H1 (cell line): ENCODE measurements around the gene GBA2. TPM values are rescaled to one million over a fixed set of nuclear protein-coding genes. Genes with fewer than 3 reads are reported as not detected.

Experiments used
- CTCF ChIA-PET: fragments of 300-600 bp; sonication (Branson Sonifier 250); formaldehyde crosslinking; loops from one replicate; lab custom pipeline; 2021; ENCODE audit not compliant: partially characterized antibody; lab: Charles Lee
- POLR2A ChIA-PET: fragments of 300-600 bp; sonication (Branson Sonifier 250); formaldehyde crosslinking; loops from one replicate; lab custom pipeline; 2021; ENCODE audit warnings: inconsistent platforms; ENCODE audit not compliant: partially characterized antibody; lab: Charles Lee
- DNase-seq, 2 experiments: peaks; one replicate each; pipeline versions ENCODE4 v3.0.0 to v3.0.0-alpha.2; 2010 to 2022; ENCODE audit warnings: low spot score in 2 of 2, low read depth in 1 of 2, mixed read lengths in 1 of 2
- FAIRE-seq: peaks from 2 replicates; lab custom pipeline; 2011; peaks lifted over from hg19 to GRCh38; lab: Jason Lieb, UNC
- H2AFZ ChIP-seq: 2 replicates; pipeline ENCODE4 v1.8.1; 2012; ENCODE audit warnings: low read length, inconsistent platforms
- H2AK5ac ChIP-seq: 2 replicates; pipeline ENCODE4 v1.6.1; 2013; ENCODE audit warnings: low read depth, low read length
- H2BK120ac ChIP-seq: replicated peaks from 2 replicates; pipeline ENCODE3; 2013; ENCODE audit warnings: low read depth, low read length, inconsistent platforms
- H2BK12ac ChIP-seq: 2 replicates; pipeline ENCODE4 v1.6.1; 2013; ENCODE audit warnings: low read depth, low read length
- H2BK15ac ChIP-seq: 2 replicates; pipeline ENCODE4 v1.6.1; 2013; ENCODE audit warnings: low read length
- H2BK20ac ChIP-seq: 2 replicates; pipeline ENCODE4 v1.6.1; 2013; ENCODE audit warnings: low read length
- H2BK5ac ChIP-seq: 2 replicates; pipeline ENCODE4 v1.6.1; 2013; ENCODE audit warnings: low read depth, low read length
- H3K14ac ChIP-seq: 2 replicates; pipeline ENCODE4 v1.6.1; 2013; ENCODE audit warnings: inconsistent platforms; ENCODE audit not compliant: insufficient read length
- H3K18ac ChIP-seq: 2 replicates; pipeline ENCODE4 v1.6.1; 2013; ENCODE audit warnings: low read length; ENCODE audit errors: extremely low read depth
- H3K23ac ChIP-seq: 2 replicates; pipeline ENCODE4 v1.6.1; 2013; ENCODE audit warnings: inconsistent platforms; ENCODE audit not compliant: insufficient read length
- H3K23me2 ChIP-seq: 2 replicates; pipeline ENCODE4 v1.6.1; 2013; ENCODE audit warnings: low read depth, low read length
- H3K27ac ChIP-seq: 2 replicates; pipeline ENCODE4 v1.6.1; 2011; ENCODE audit warnings: low read depth, low read length, inconsistent platforms
- H3K27me3 ChIP-seq, 4 experiments: replicated peaks in 1 of 4; 1 replicate in 1 of 4; 2 replicates in 3 of 4; pipeline versions ENCODE4 v1.6.1 to v1.8.1; 2011 to 2013; ENCODE audit warnings: low read length in 3 of 4, mild to moderate bottlenecking in 3 of 4, inconsistent platforms in 2 of 4, mixed read lengths in 2 of 4, moderate library complexity in 1 of 4; ENCODE audit not compliant: control insufficient read depth in 3 of 4, insufficient read depth in 3 of 4; ENCODE audit errors: extremely low read depth in 1 of 4
- H3K36me3 ChIP-seq, 4 experiments: 2 replicates each; pipeline versions ENCODE4 v1.6.1 to v1.8.1; 2011 to 2013; ENCODE audit warnings: mild to moderate bottlenecking in 4 of 4, low read length in 3 of 4, moderate library complexity in 2 of 4, control low read depth in 1 of 4, inconsistent platforms in 1 of 4; ENCODE audit not compliant: insufficient read depth in 4 of 4, control insufficient read depth in 2 of 4
- H3K4ac ChIP-seq: replicated peaks from 2 replicates; pipeline ENCODE3; 2013; ENCODE audit warnings: low read length, low read depth, mixed read lengths, inconsistent platforms; ENCODE audit not compliant: insufficient read length
- H3K4me1 ChIP-seq, 4 experiments: replicated peaks in 1 of 4; 1 replicate in 1 of 4; 2 replicates in 3 of 4; pipeline versions ENCODE4 v1.6.1 to v1.8.1; 2011 to 2013; ENCODE audit warnings: low read length in 3 of 4, inconsistent platforms in 2 of 4, mixed read lengths in 1 of 4; ENCODE audit not compliant: insufficient read depth in 4 of 4, control insufficient read depth in 3 of 4
- H3K4me2 ChIP-seq, 2 experiments: 2 replicates each; pipeline versions ENCODE4 v1.6.1 to v1.8.1; 2011 to 2013; ENCODE audit warnings: low read depth in 2 of 2, low read length in 2 of 2, control low read depth in 1 of 2, inconsistent platforms in 1 of 2, mild to moderate bottlenecking in 1 of 2; ENCODE audit not compliant: insufficient read depth in 1 of 2
- H3K4me3 ChIP-seq, 4 experiments: fragments of 200-600, 300-600 bp in 1 of 4; sonication (generic), shearing (Covaris generic), sonication (Bioruptor Twin) in 1 of 4; 2 replicates each; pipeline versions ENCODE4 v1.5.1 to v1.8.1; 2011 to 2016; ENCODE audit warnings: low read length in 4 of 4, low read depth in 3 of 4, control low read depth in 2 of 4, inconsistent platforms in 2 of 4, mild to moderate bottlenecking in 2 of 4, mixed read lengths in 1 of 4, moderate library complexity in 1 of 4; ENCODE audit not compliant: insufficient read depth in 2 of 4; ENCODE audit errors: extremely low read depth in 1 of 4
- H3K56ac ChIP-seq: replicated peaks from 2 replicates; pipeline ENCODE3; 2013; ENCODE audit warnings: low read depth, mild to moderate bottlenecking, mixed read lengths, low read length, inconsistent platforms; ENCODE audit not compliant: insufficient read length
- H3K79me1 ChIP-seq: 2 replicates; pipeline ENCODE4 v1.6.1; 2013; ENCODE audit warnings: low read depth, low read length, control low read depth
- H3K79me2 ChIP-seq, 2 experiments: 2 replicates each; pipeline versions ENCODE4 v1.6.1 to v1.8.1; 2012 to 2013; ENCODE audit warnings: low read length in 2 of 2, mild to moderate bottlenecking in 2 of 2, inconsistent platforms in 1 of 2; ENCODE audit not compliant: insufficient read depth in 2 of 2, control insufficient read depth in 1 of 2
- H3K9ac ChIP-seq, 4 experiments: replicated peaks in 1 of 4; 1 replicate in 1 of 4; 2 replicates in 3 of 4; pipeline versions ENCODE4 v1.6.1 to v1.8.1; 2011 to 2013; ENCODE audit warnings: low read depth in 3 of 4, low read length in 3 of 4, control low read depth in 2 of 4, mild to moderate bottlenecking in 2 of 4, moderate library complexity in 2 of 4, inconsistent platforms in 1 of 4; ENCODE audit errors: extremely low read depth in 1 of 4
- H3K9me3 ChIP-seq, 2 experiments: 2 replicates each; pipeline versions ENCODE4 v1.6.1 to v1.8.1; 2012 to 2013; ENCODE audit warnings: mild to moderate bottlenecking in 2 of 2, moderate library complexity in 2 of 2, control low read depth in 1 of 2, inconsistent platforms in 1 of 2, low read depth in 1 of 2, low read length in 1 of 2, mixed read lengths in 1 of 2; ENCODE audit not compliant: insufficient read depth in 2 of 2
- H4K20me1 ChIP-seq, 2 experiments: replicated peaks in 1 of 2; 2 replicates each; pipeline versions ENCODE3 to v1.8.1; 2011 to 2013; ENCODE audit warnings: inconsistent platforms in 2 of 2, low read length in 2 of 2, mild to moderate bottlenecking in 1 of 2; ENCODE audit not compliant: insufficient read depth in 2 of 2, control insufficient read depth in 1 of 2
- H4K5ac ChIP-seq: 2 replicates; pipeline ENCODE4 v1.6.1; 2013; ENCODE audit warnings: low read length, low read depth, mixed read lengths, inconsistent platforms; ENCODE audit not compliant: insufficient read length
- H4K8ac ChIP-seq: 2 replicates; pipeline ENCODE4 v1.8.0; 2013; ENCODE audit warnings: mild to moderate bottlenecking, moderate library complexity, low read length, inconsistent platforms; ENCODE audit not compliant: insufficient read depth; ENCODE audit errors: extremely low read depth
- H4K91ac ChIP-seq: replicated peaks from 2 replicates; pipeline ENCODE3; 2013; ENCODE audit warnings: low read length, mixed read lengths, inconsistent platforms; ENCODE audit not compliant: insufficient read length
- HDAC2 ChIP-seq, 2 experiments: fragments of 300-600 bp in 1 of 2; sonication (generic) in 1 of 2; IDR thresholded peaks; 2 replicates each; pipeline ENCODE4 v1.6.1; 2011 to 2012; ENCODE audit warnings: low read depth in 2 of 2, low read length in 2 of 2, mild to moderate bottlenecking in 2 of 2, moderate library complexity in 2 of 2, borderline replicate concordance in 1 of 2, inconsistent platforms in 1 of 2
- SIN3A ChIP-seq, 2 experiments: IDR thresholded peaks in 1 of 2; conservative IDR thresholded peaks in 1 of 2; 2 replicates each; pipeline ENCODE4 v1.6.1; 2011 to 2012; ENCODE audit warnings: low read length in 2 of 2, improper control_type of control experiment in 1 of 2, low read depth in 1 of 2, mild to moderate bottlenecking in 1 of 2
- WGBS, 2 experiments: shearing (Covaris generic) in 1 of 2; methylation state at CpG; one replicate each; pipeline versions ENCODE4 v1.1.6 to v1.1.7; 2013 to 2015; ENCODE audit warnings: low lambda C conversion rate in 2 of 2, mixed read lengths in 2 of 2, inconsistent platforms in 1 of 2, low coverage in 1 of 2, missing lambda C conversion rate in 1 of 2; ENCODE audit not compliant: insufficient replicate concordance in 2 of 2, insufficient coverage in 1 of 2, insufficient read length in 1 of 2; ENCODE audit errors: extremely low coverage in 1 of 2, missing lambda C conversion rate in 1 of 2; 5-methylcytosine and 5-hydroxymethylcytosine counted together
- polyA plus RNA-seq, 7 experiments: library from polyadenylated mRNA; depleted of rRNA in 3 of 7; stranded (reverse) in 5 of 7; unstranded in 2 of 7; fragments of >200 nt in 5 of 7; fragments of 200-250 nt in 2 of 7; gene quantifications; 1 replicate in 5 of 7; 2 replicates in 1 of 7; 4 replicates in 1 of 7; pipeline versions ENCODE4 v1.2.1 to v1.2.3, GENCODE V29; 2011 to 2013; ENCODE audit warnings: missing spikeins in 2 of 7, mixed read lengths in 2 of 7
- total RNA-seq: library from RNA; stranded (reverse); fragmentation: NEBNext Ultra II Directional; extraction: Animal tissue kit (Norgen Biotek cat#: 25700); gene quantifications from 2 replicates; pipeline ENCODE4 v1.2.1, GENCODE V29; 2021

Gene GBA2
- total and polyA plus RNA-seq, 2 of the 8 experiments (the other 6 are each of a cell fraction or from before 2014, with no cell fraction given), result 64.2 to 71.9 TPM

- H2AFZ ChIP-seq, result no peak overlapping the region
- no peak overlapping the region for H3K23ac ChIP-seq
- H3K56ac ChIP-seq, result peak overlapping the region; percentile 64
- DNase-seq (no peak), FAIRE-seq (no peak)
- peaks cover 6 to 15% (median 8%) of the 10 kb centered on the region in 4 experiments; a peak in 6 of 7 replicates for H3K4me1 ChIP-seq
- POLR2A ChIA-PET, result interaction anchor here (0.5 to 14.9 kb wide), 21 partner anchors 8 to 135 kb away, joined by 3 to 158 read pairs (median 5); partner anchors contain the start of genes ARHGEF39, CA9, CCDC107 and CREB3
- no peak overlapping the region for H3K4ac ChIP-seq
- 0 out of 4 replicates have a peak, but pooled peaks of 1 of the 2 experiments have one; percentile 35 for TF ChIP-seq SIN3A (conservative IDR thresholded peaks at IDR 0.05 in 1 of 2, IDR thresholded peaks at IDR 0.05 in 1 of 2; ENCODE audit: low read depth in 1 of 2, low read length in 2 of 2)
- no peak for TF ChIP-seq HDAC2 (IDR thresholded peaks at IDR 0.05; ENCODE audit: borderline replicate concordance in 1 of 2, low read depth in 2 of 2, low read length in 2 of 2)
- H3K79me1 ChIP-seq, result peaks cover 2% of the 10 kb centered on the region; the same call in 1 of the 2 replicates
- H3K27me3 ChIP-seq, result no peaks in the 10 kb centered on the region
- H3K23me2 ChIP-seq, result peaks cover 12% of the 10 kb centered on the region
- H4K91ac ChIP-seq, result peak overlapping the region; percentile 17
- H3K18ac ChIP-seq, result peak overlapping the region; percentile 32
- peak overlapping the region in 3 of 4 experiments; percentile 25 to 76 (median 73); a peak in 6 of 7 replicates for H3K9ac ChIP-seq
- H3K27ac ChIP-seq, result peak overlapping the region; percentile 54; the same call in 1 of the 2 replicates
- peaks cover 12 to 26% (median 22%) of the 10 kb centered on the region in 4 experiments for H3K36me3 ChIP-seq
- peak overlapping the region; percentile 72 to 99 (median 82) for H3K4me3 ChIP-seq
- H2AK5ac ChIP-seq, result no peak overlapping the region; the same call in 1 of the 2 replicates
- H4K5ac ChIP-seq, result peak overlapping the region; percentile 54
- no peak overlapping the region for H2BK12ac ChIP-seq
- H4K20me1 ChIP-seq, result peaks cover 8 to 9% of the 10 kb centered on the region in 2 experiments
- H4K8ac ChIP-seq, result peak overlapping the region; percentile 97
- CTCF ChIA-PET, result interaction anchor here (0.7 to 14.1 kb wide), 9 partner anchors 8 to 64 kb away, joined by 3 to 347 read pairs (median 4); partner anchors contain the start of genes ARHGEF39, CCDC107 and RMRP
- H3K79me2 ChIP-seq, result peaks cover 0 to 21% of the 10 kb centered on the region in 2 experiments; a peak in 2 of 4 replicates
- 24% methylated on average over 12 of the region's 12 CpGs; no CpG with 5 or more reads in 1 of the 2 experiments for WGBS, 2 experiments
- peak overlapping the region; percentile 86; the same call in 1 of the 2 replicates for H2BK5ac ChIP-seq
- H2BK120ac ChIP-seq, result no peak overlapping the region
- H3K14ac ChIP-seq, result no peak overlapping the region
- H2BK20ac ChIP-seq, result no peak overlapping the region
- H2BK15ac ChIP-seq, result no peak overlapping the region
- H3K9me3 ChIP-seq, result no peaks in the 10 kb centered on the region
- peak overlapping the region; percentile 84 to 90 for H3K4me2 ChIP-seq
These were observed 60.2 kb downstream of the GBA2 start for GRCh38 chr9:35688558-35689541.
